ENCODE data around the gene MACROH2A1. TPM values are rescaled to one million over a fixed set of nuclear protein-coding genes. Genes with fewer than 3 reads are reported as not detected.

The MACROH2A1 gene
- total and polyA plus RNA-seq, 9 of the 15 experiments (the other 6 are each of a cell fraction or from before 2014, with no cell fraction given) = 44.9 to 289 (median 193) TPM

DNA sequence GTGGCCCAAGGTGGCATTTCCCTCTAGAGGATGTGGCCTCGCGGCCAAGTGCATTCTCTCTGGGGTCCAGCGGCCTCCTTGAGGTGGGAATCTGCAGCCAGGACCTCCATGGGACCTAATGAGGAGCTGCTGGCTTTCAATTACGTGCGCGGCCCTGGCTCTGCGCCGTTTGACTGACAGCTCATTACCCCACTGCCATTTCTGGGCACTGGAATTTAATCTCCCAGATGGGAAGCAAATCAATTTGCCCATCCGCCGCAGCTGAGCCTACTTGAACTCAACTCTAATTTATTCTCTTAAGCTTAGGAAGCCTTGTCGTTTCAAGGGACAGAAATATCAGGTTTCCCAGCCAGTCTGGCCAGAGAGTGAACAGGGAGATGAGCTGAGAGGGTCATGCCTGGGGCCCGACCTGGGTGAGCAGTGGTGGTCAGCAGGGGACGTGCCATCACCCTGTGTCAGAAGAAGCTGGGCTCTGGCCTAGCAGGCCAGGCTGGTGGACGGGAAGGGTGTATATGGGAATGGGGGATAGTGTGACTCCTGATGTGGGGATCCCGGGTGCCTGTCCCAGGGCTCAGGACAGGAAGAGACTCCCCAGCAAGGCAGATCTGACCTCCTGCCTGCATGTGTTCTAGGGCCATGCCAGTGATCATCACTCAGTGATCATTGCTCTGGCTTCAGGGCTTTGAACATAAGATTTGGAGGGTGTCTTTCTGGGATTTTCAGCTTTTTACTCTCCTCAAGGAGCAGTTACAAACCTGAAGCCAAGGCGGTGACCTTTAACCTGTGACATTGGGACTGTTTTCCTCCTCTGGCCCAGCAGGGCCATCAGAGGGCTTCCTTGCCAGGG, 69.7 kb downstream of the MACROH2A1 start (continued):
- no peak for TF ChIP-seq KDM2B (CRISPR knock-in tag; IDR thresholded peaks at IDR 0.05)
- TF ChIP-seq LCOR (CRISPR knock-in tag; IDR thresholded peaks at IDR 0.05) = no peak
- TF ChIP-seq OTX1 (CRISPR knock-in tag; IDR thresholded peaks at IDR 0.05) = no peak
- TF ChIP-seq PHB (CRISPR knock-in tag; IDR thresholded peaks at IDR 0.05) = no peak
- TF ChIP-seq, protein P1, sequence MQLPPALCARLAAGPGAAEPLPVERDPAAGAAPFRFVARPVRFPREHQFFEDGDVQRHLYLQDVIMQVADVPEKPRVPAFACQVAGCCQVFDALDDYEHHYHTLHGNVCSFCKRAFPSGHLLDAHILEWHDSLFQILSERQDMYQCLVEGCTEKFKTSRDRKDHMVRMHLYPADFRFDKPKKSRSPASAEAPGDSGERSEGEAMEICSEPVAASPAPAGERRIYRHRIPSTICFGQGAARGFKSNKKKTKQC (CRISPR knock-in tag; IDR thresholded peaks at IDR 0.05) = no peak
- TF ChIP-seq CHD4 (IDR thresholded peaks at IDR 0.05; ENCODE audit: insufficient read depth, insufficient replicate concordance, low read depth, low read length, poor library complexity, severe bottlenecking) = no peak
- no peak for TF ChIP-seq SMAD1 (IDR thresholded peaks at IDR 0.05; ENCODE audit: low read depth, low read length, partially characterized antibody)
- TF ChIP-seq, protein P2, sequence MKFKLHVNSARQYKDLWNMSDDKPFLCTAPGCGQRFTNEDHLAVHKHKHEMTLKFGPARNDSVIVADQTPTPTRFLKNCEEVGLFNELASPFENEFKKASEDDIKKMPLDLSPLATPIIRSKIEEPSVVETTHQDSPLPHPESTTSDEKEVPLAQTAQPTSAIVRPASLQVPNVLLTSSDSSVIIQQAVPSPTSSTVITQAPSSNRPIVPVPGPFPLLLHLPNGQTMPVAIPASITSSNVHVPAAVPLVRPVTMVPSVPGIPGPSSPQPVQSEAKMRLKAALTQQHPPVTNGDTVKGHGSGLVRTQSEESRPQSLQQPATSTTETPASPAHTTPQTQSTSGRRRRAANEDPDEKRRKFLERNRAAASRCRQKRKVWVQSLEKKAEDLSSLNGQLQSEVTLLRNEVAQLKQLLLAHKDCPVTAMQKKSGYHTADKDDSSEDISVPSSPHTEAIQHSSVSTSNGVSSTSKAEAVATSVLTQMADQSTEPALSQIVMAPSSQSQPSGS (CRISPR knock-in tag; IDR thresholded peaks at IDR 0.05) = no peak
- TF ChIP-seq ZNF253 (CRISPR knock-in tag; conservative IDR thresholded peaks at IDR 0.05) = no peak
- no peak for TF ChIP-seq SRSF3 (IDR thresholded peaks at IDR 0.05; ENCODE audit: insufficient read depth, low read length)
- TF ChIP-seq NR2C2 (CRISPR knock-in tag; IDR thresholded peaks at IDR 0.05) = no peak
- TF ChIP-seq NR2C2 (tag; IDR thresholded peaks at IDR 0.05) = peak; percentile 31; the same call in 1 of the 2 replicates
- TF ChIP-seq CBX3 (IDR thresholded peaks at IDR 0.05; ENCODE audit: borderline replicate concordance in 1 of 2, low read length in 2 of 2) = no peak
- TF ChIP-seq TEAD2 (tag; IDR thresholded peaks at IDR 0.05) = no peak
- TF ChIP-seq NR2C1 (IDR thresholded peaks at IDR 0.05) = peak; percentile 68
- peak; percentile 75; the same call in 1 of the 2 replicates for TF ChIP-seq NR2C1 (tag; IDR thresholded peaks at IDR 0.05)

Measured in K562 (cell line).